ENCODE measurements around the gene RPTOR. TPM values are rescaled to one million over a fixed set of nuclear protein-coding genes. Genes with fewer than 3 reads are reported as not detected.

Gene RPTOR
- total and polyA plus RNA-seq, 4 donors, result 12.4 to 46.1 (median 29.7) TPM

DNA sequence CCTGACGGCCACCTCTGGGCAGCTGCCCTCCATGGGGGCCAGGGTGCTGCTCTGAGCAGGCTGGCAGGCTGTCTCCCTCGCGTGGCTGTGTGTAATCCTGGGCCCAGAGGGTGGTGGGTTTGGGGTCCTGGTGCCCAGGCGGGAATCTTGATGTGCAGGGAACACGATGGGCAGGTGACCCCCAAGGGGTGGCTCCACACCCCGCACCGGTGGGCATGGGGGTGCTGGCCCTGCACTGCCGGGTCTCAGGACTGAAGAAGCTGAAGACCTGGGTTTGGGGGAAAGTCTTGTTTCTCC lies 455.6 kb downstream of the RPTOR start:
- Histone ChIP-seq H3K27ac (ENCODE audit: low read depth in 1 of 2, low read length in 1 of 2) (no peak overlapping the region), H3K9ac (ENCODE audit: insufficient read depth in 1 of 2, low read length in 2 of 2) (no peak overlapping the region), H3K27me3 (ENCODE audit: control insufficient read depth in 3 of 3, insufficient read depth in 3 of 3, low read length in 2 of 3) (peaks cover 0 to 14% (median 13%) of the 10 kb centered on the region in 3 donors), H3K9me3 (ENCODE audit: control insufficient read depth in 4 of 4, insufficient read depth in 3 of 4, low read length in 3 of 4) (no peaks in the 10 kb centered on the region), H3K4me3 (no peak overlapping the region), H3K4me1 (ENCODE audit: control insufficient read depth in 5 of 5, insufficient read depth in 5 of 5, low read length in 5 of 5) (peaks cover 0 to 10% (median 6%) of the 10 kb centered on the region in 5 donors), H3K36me3 (ENCODE audit: control insufficient read depth in 4 of 4, insufficient read depth in 4 of 4, low read length in 4 of 4) (peaks cover 5 to 46% (median 14%) of the 10 kb centered on the region in 4 donors)
- ATAC-seq (ENCODE audit: insufficient read depth, low FRiP score) (no peak), DNase-seq (no peak)
- TF ChIP-seq, protein P1, sequence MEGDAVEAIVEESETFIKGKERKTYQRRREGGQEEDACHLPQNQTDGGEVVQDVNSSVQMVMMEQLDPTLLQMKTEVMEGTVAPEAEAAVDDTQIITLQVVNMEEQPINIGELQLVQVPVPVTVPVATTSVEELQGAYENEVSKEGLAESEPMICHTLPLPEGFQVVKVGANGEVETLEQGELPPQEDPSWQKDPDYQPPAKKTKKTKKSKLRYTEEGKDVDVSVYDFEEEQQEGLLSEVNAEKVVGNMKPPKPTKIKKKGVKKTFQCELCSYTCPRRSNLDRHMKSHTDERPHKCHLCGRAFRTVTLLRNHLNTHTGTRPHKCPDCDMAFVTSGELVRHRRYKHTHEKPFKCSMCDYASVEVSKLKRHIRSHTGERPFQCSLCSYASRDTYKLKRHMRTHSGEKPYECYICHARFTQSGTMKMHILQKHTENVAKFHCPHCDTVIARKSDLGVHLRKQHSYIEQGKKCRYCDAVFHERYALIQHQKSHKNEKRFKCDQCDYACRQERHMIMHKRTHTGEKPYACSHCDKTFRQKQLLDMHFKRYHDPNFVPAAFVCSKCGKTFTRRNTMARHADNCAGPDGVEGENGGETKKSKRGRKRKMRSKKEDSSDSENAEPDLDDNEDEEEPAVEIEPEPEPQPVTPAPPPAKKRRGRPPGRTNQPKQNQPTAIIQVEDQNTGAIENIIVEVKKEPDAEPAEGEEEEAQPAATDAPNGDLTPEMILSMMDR (IDR thresholded peaks at IDR 0.05; ENCODE audit: control extremely low read depth, extremely low read depth), result no peak
- 96 to 97% methylated on average over 8 of the region's 8 CpGs for WGBS, 2 donors

- Histone ChIP-seq H3K9me3 (ENCODE audit: control insufficient read depth in 4 of 4, insufficient read depth in 3 of 4, low read length in 3 of 4) (no peaks in the 10 kb centered on the region), H3K36me3 (ENCODE audit: control insufficient read depth in 4 of 4, insufficient read depth in 4 of 4, low read length in 4 of 4) (peaks cover 5 to 41% (median 13%) of the 10 kb centered on the region in 4 donors), H3K27me3 (ENCODE audit: control insufficient read depth in 3 of 3, insufficient read depth in 3 of 3, low read length in 2 of 3) (peaks cover 0 to 14% (median 13%) of the 10 kb centered on the region in 3 donors), H3K27ac (ENCODE audit: low read depth in 1 of 2, low read length in 1 of 2) (no peak overlapping the region), H3K4me3 (no peak overlapping the region), H3K9ac (ENCODE audit: insufficient read depth in 1 of 2, low read length in 2 of 2) (no peak overlapping the region), H3K4me1 (ENCODE audit: control insufficient read depth in 5 of 5, insufficient read depth in 5 of 5, low read length in 5 of 5) (peaks cover 0 to 10% (median 6%) of the 10 kb centered on the region in 5 donors)
- ATAC-seq (ENCODE audit: insufficient read depth, low FRiP score) (no peak), DNase-seq (no peak)
- TF ChIP-seq, protein P1 (IDR thresholded peaks at IDR 0.05; ENCODE audit: control extremely low read depth, extremely low read depth), result no peak
- 85 to 92% methylated on average over 18 of the region's 18 CpGs for WGBS, 2 donors
Observed at GRCh38 chr17:81000631-81001357, 456.2 kb downstream of the RPTOR start.

DNA sequence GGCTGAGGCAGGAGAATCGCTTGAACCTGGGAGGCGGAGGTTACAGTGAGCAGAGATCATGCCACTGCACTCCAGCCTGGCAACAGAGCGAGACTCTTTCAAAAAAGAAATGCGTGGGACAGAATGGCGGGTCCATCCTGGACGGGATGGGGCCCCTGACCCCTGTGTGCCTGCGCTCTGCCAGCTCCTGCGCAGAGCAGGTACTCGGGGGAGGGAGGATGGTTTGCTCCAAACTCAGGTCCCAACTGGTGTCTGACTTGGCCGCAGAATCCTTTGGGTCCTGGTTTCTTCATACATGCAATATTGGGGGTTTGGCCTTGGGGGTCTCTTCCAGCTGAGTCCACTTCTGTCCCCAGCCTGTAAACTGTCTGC lies 457.4 kb downstream of the RPTOR start:
- no peak overlapping the region for H3K9ac ChIP-seq (ENCODE audit: insufficient read depth in 1 of 2, low read length in 2 of 2)
- TF ChIP-seq, protein P1 (IDR thresholded peaks at IDR 0.05; ENCODE audit: control extremely low read depth, extremely low read depth), result no peak
- no peak overlapping the region for H3K27ac ChIP-seq (ENCODE audit: low read depth in 1 of 2, low read length in 1 of 2)
- DNase-seq (no peak), ATAC-seq (ENCODE audit: insufficient read depth, low FRiP score) (no peak)
- peaks cover 0 to 32% (median 8%) of the 10 kb centered on the region in 4 donors for H3K36me3 ChIP-seq (ENCODE audit: control insufficient read depth in 4 of 4, insufficient read depth in 4 of 4, low read length in 4 of 4)
- H3K27me3 ChIP-seq (ENCODE audit: control insufficient read depth in 3 of 3, insufficient read depth in 3 of 3, low read length in 2 of 3), result peaks cover 0 to 21% (median 18%) of the 10 kb centered on the region in 3 donors
- peaks cover 0 to 10% (median 6%) of the 10 kb centered on the region in 5 donors for H3K4me1 ChIP-seq (ENCODE audit: control insufficient read depth in 5 of 5, insufficient read depth in 5 of 5, low read length in 5 of 5)
- 73 to 83% methylated on average over 10 of the region's 10 CpGs for WGBS, 2 donors
- H3K9me3 ChIP-seq (ENCODE audit: control insufficient read depth in 4 of 4, insufficient read depth in 3 of 4, low read length in 3 of 4), result no peaks in the 10 kb centered on the region
- no peak overlapping the region for H3K4me3 ChIP-seq

Data from lung (tissue), 12 donors.